Uterus (tissue), 2 donors: Measurements from ENCODE around the gene MAP1LC3A.

Source experiments
- POLR2A ChIP-seq, 2 donors: fragments of 450-650 bp; IDR thresholded peaks; one replicate each; pipeline ENCODE4 v1.6.1; 2016; ENCODE audit warnings: antibody characterized with exemption in 2 of 2, mild to moderate bottlenecking in 1 of 2, moderate library complexity in 1 of 2
- TF ChIP-seq, protein P1 (sequence below), 4 experiments: fragments of 200-600 bp in 2 of 4; fragments of 450-650 bp in 2 of 4; sonication (generic) in 2 of 4; IDR thresholded peaks; one replicate each; pipeline ENCODE4 v1.5.1; 2016 to 2019; ENCODE audit warnings: antibody characterized with exemption in 4 of 4, mild to moderate bottlenecking in 2 of 4, moderate library complexity in 1 of 4

DNA sequence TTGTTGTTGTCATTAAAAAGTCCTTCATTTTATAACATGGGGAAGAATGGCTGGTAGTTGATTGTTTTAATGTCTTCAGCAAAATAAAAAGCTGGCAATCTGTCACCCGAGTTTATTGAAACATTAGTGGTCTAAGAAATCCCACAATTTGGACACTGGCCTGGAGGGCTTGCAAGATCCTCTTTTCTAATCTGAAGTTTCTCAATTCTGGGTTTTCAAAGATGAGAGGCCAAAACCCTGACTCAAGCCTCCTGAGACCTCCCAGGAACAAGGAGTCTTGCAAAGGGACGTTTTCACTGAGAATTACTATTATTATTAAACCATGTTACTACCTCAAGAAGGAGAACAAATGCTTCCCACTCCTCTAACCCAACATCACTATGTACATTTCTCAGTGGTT, 19.5 kb downstream of the MAP1LC3A start:
- TF ChIP-seq, protein P1, sequence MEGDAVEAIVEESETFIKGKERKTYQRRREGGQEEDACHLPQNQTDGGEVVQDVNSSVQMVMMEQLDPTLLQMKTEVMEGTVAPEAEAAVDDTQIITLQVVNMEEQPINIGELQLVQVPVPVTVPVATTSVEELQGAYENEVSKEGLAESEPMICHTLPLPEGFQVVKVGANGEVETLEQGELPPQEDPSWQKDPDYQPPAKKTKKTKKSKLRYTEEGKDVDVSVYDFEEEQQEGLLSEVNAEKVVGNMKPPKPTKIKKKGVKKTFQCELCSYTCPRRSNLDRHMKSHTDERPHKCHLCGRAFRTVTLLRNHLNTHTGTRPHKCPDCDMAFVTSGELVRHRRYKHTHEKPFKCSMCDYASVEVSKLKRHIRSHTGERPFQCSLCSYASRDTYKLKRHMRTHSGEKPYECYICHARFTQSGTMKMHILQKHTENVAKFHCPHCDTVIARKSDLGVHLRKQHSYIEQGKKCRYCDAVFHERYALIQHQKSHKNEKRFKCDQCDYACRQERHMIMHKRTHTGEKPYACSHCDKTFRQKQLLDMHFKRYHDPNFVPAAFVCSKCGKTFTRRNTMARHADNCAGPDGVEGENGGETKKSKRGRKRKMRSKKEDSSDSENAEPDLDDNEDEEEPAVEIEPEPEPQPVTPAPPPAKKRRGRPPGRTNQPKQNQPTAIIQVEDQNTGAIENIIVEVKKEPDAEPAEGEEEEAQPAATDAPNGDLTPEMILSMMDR (IDR thresholded peaks at IDR 0.05): no peak
- TF ChIP-seq POLR2A (IDR thresholded peaks at IDR 0.05): no peak
